ENCODE data around the gene CAMTA1. TPM values are rescaled to one million over a fixed set of nuclear protein-coding genes. Genes with fewer than 3 reads are reported as not detected.
"Not testable (repeated sequence)": the region's sequence is repeated elsewhere in the genome, so short reads cannot be mapped to it uniquely, and the experiment has no call there.

CAMTA1 gene
- total RNA-seq, 1 experiment from 2014 or later = 69.5 TPM

DNA sequence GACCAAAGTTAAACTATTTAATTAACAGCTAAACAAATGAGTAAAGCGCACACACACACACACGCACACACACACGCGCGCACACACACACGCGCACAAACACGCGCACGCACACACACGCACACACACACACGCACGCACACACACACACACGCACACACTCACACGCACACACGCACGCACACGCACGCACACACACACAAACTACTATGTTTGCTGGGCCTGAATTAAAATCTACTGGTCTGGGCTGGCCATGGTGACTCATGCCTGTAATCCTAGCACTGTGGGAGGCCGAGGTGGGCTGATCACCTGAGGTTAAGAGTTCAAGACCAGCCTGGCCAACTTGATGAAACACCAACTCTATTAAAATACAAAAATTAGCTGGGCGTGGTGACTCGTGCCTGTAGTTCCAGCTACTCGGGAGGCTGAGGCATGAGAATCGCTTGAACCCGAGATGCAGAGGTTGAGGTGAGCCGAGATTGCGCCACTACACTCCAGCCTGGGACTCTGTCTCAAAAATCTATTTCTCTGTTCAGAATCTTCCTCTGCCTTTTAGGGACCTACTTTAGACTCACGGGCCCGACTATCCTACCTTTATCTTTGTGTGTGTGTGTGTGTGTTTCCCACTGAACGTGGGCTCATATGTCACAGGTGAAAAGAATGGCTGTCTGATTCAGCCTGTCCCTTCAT is 46.1 kb upstream of the CAMTA1 start:
- Histone ChIP-seq H3K9ac (ENCODE audit: low read length) (no peak overlapping the region), H3K4me3 (replicated peaks in 1 of 2; ENCODE audit: low read depth in 1 of 2, low read length in 2 of 2) (no peak overlapping the region), H4K20me1 (ENCODE audit: insufficient read depth) (no peaks in the 10 kb centered on the region), H3K27ac (ENCODE audit: low read depth, low read length) (no peak overlapping the region), H3K4me1 (ENCODE audit: control insufficient read depth in 1 of 2, insufficient read depth in 2 of 2, low read length in 2 of 2) (peaks cover 0 to 7% of the 10 kb centered on the region in 2 experiments; a peak in 2 of 4 replicates), H3K36me3 (ENCODE audit: control insufficient read depth in 1 of 2, insufficient read depth in 2 of 2, low read length in 2 of 2) (no peaks in the 10 kb centered on the region), H3K4me2 (ENCODE audit: low read length) (peak overlapping the region; percentile 15; the same call in 1 of the 2 replicates), H3K9me2 (ENCODE audit: insufficient read depth) (no peaks in the 10 kb centered on the region), H3K27me3 (ENCODE audit: insufficient read depth, low read length) (no peaks in the 10 kb centered on the region), H2AFZ (ENCODE audit: low read depth, low read length, poor library complexity, severe bottlenecking) (no peak overlapping the region), H3K79me2 (ENCODE audit: insufficient read depth, low read length) (no peaks in the 10 kb centered on the region), H3K9me3 (ENCODE audit: control insufficient read depth in 1 of 2, insufficient read depth in 1 of 2, low read depth in 1 of 2, low read length in 2 of 2) (no peaks in the 10 kb centered on the region)
- no peak for DNase-seq (ENCODE audit: low read depth, low spot score)
- ChIA-PET POLR2A (no interaction called here), CTCF (no interaction called here), RAD21 (ENCODE audit: low non-redundant PET in 1 of 2, low total read pairs in 2 of 2, uncharacterized antibody in 2 of 2, unreplicated experiment in 2 of 2) (no interaction called here)
- no TSS peak for BruUV-seq (replicated peaks)
- intact Hi-C loops (cut with micrococcal nuclease) = no loop called here
- TF ChIP-seq, protein P1, sequence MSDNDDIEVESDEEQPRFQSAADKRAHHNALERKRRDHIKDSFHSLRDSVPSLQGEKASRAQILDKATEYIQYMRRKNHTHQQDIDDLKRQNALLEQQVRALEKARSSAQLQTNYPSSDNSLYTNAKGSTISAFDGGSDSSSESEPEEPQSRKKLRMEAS (IDR thresholded peaks at IDR 0.05) = no peak
- TF ChIP-seq ELF1 (IDR thresholded peaks at IDR 0.05; ENCODE audit: borderline replicate concordance, low read depth) = no peak
- TF ChIP-seq FOSL1 (IDR thresholded peaks at IDR 0.05; ENCODE audit: low read depth) = 0 out of 2 replicates have a peak, but pooled peaks have one; percentile 28
- ATAC-seq = 0 out of 2 replicates have a peak, but pooled peaks have one; percentile 26

DNA sequence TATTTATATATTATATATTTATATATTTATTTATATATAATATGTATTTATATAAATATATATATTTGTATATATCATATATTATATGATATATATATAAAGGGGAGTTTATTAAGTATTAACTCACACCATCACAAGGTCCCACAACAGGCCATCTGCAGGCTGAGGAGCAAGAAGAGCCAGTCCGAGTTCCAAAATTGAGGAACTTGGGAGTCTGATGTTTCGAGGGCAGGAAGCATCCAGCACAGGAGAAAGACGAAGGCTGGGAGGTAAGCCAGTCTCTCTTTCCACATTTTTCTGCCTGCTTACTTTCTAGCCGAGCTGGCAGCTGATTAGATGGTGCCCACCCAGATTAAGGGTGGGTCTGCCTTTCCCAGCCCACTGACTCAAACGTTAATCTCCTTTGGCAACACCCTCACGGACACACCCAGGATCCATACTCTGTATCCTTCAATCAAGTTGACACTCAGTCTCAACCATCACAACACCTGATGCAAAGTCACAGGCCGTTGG is 42.5 kb upstream of the CAMTA1 start:
- H3K4me1 ChIP-seq (ENCODE audit: control insufficient read depth in 1 of 2, insufficient read depth in 2 of 2, low read length in 2 of 2); H3K9me2 ChIP-seq (ENCODE audit: insufficient read depth); H3K79me2 ChIP-seq (ENCODE audit: insufficient read depth, low read length); H3K9me3 ChIP-seq (ENCODE audit: control insufficient read depth in 1 of 2, insufficient read depth in 1 of 2, low read depth in 1 of 2, low read length in 2 of 2); DNase-seq (ENCODE audit: low read depth, low spot score); H4K20me1 ChIP-seq (ENCODE audit: insufficient read depth); H3K4me2 ChIP-seq (ENCODE audit: low read length); CTCF ChIA-PET; H3K9ac ChIP-seq (ENCODE audit: low read length); H3K27ac ChIP-seq (ENCODE audit: low read depth, low read length); intact Hi-C loops (cut with micrococcal nuclease); H3K36me3 ChIP-seq (ENCODE audit: control insufficient read depth in 1 of 2, insufficient read depth in 2 of 2, low read length in 2 of 2); BruUV-seq (replicated peaks); RAD21 ChIA-PET (ENCODE audit: low non-redundant PET in 1 of 2, low total read pairs in 2 of 2, uncharacterized antibody in 2 of 2, unreplicated experiment in 2 of 2); POLR2A ChIA-PET; H3K27me3 ChIP-seq (ENCODE audit: insufficient read depth, low read length); H3K4me3 ChIP-seq (replicated peaks in 1 of 2; ENCODE audit: low read depth in 1 of 2, low read length in 2 of 2): not testable (repeated sequence)
- H2AFZ ChIP-seq (ENCODE audit: low read depth, low read length, poor library complexity, severe bottlenecking) = peak overlapping the region; percentile 54
- ATAC-seq = 0 out of 2 replicates have a peak, but pooled peaks have one; percentile 11

All from HCT116 (cell line).